Heart right ventricle (tissue), 16 donors: ENCODE measurements around the gene SYDE2. TPM values are rescaled to one million over a fixed set of nuclear protein-coding genes. Genes with fewer than 3 reads are reported as not detected.
A peak's percentile ranks its signal among the peaks of the same experiment; 100 is the strongest.

Experiments
- ATAC-seq, 8 donors: fragments of 200-7000 bp; cut with Tn5 transposase; one replicate each; pipeline ENCODE4 v1.9.1; 2020; ENCODE audit warnings: mild to moderate bottlenecking in 8 of 8, moderate library complexity in 8 of 8, moderate number of reproducible peaks in 1 of 8
- DNase-seq, 2 donors: peaks; one replicate each; pipeline ENCODE4 v3.0.0-alpha.2; 2020
- H3K27ac ChIP-seq, 10 donors: fragments of 200-600 bp; sonication (generic) in 2 of 10; one replicate each; pipeline versions ENCODE4 v1.5.0 to v1.8.0; 2020 to 2022; ENCODE audit warnings: mild to moderate bottlenecking in 3 of 10
- H3K27me3 ChIP-seq, 7 donors: fragments of 200-600 bp; one replicate each; pipeline ENCODE4 v1.8.0; 2021 to 2022; ENCODE audit warnings: mild to moderate bottlenecking in 2 of 7
- H3K36me3 ChIP-seq, 9 donors: fragments of 200-600 bp; sonication (generic) in 1 of 9; one replicate each; pipeline versions ENCODE4 v1.5.0 to v1.8.0; 2020 to 2022; ENCODE audit warnings: mild to moderate bottlenecking in 2 of 9
- H3K4me1 ChIP-seq, 9 donors: fragments of 200-600 bp; sonication (generic) in 1 of 9; one replicate each; pipeline versions ENCODE4 v1.5.0 to v1.8.0; 2020 to 2022; ENCODE audit warnings: mild to moderate bottlenecking in 4 of 9
- H3K4me3 ChIP-seq, 10 donors: fragments of 200-600 bp; sonication (generic) in 2 of 10; one replicate each; pipeline versions ENCODE4 v1.5.0 to v1.8.0; 2020 to 2022; ENCODE audit warnings: mild to moderate bottlenecking in 7 of 10, moderate library complexity in 2 of 10
- H3K9me3 ChIP-seq, 11 donors: fragments of 200-600 bp in 10 of 11; sonication (generic) in 2 of 11; one replicate each; pipeline versions ENCODE4 v1.5.0 to v1.8.0; 2013 to 2022; ENCODE audit warnings: mild to moderate bottlenecking in 2 of 11, control low read depth in 1 of 11, moderate library complexity in 1 of 11
- WGBS, 2 donors: extraction: QIAGEN DNeasy Blood & Tissue Kit; methylation state at CpG; one replicate each; pipeline ENCODE4 v1.1.7; 2013; ENCODE audit warnings: inconsistent platforms in 1 of 2; 5-methylcytosine and 5-hydroxymethylcytosine counted together
- intact Hi-C, 10 donors: fragments of 100-400 bp; cut with DNase I; formaldehyde crosslinking; loops; one replicate each; pipeline versions ENCODE4 v1.11.1 to v1.14.2; 2022
- polyA plus RNA-seq, 2 donors: library from polyadenylated mRNA; stranded (reverse); fragments of 200-250 nt; gene quantifications; one replicate each; pipeline ENCODE4 v1.2.3, GENCODE V29; 2013
- total RNA-seq, 10 donors: library from RNA; stranded (reverse); fragmentation: NEBNext Ultra II Directional in 3 of 10; extraction: Animal tissue kit (Norgen Biotek cat#: 25700) in 3 of 10; gene quantifications; one replicate each; pipeline versions ENCODE4 v1.2.1 to v1.2.4, GENCODE V29; 2021 to 2023
- TF ChIP-seq, protein P1 (sequence below), 9 donors: fragments of 200-600 bp; sonication (generic) in 2 of 9; IDR thresholded peaks; one replicate each; pipeline versions ENCODE4 v1.5.0 to v1.8.0; 2021 to 2022; ENCODE audit warnings: antibody characterized with exemption in 9 of 9, mild to moderate bottlenecking in 5 of 9, moderate library complexity in 1 of 9
- donor health status: Arrhythmogenic right ventricular cardiomyopathy.
- donor health status: ischemic (EF 13 %, LVEDD 7.1; RV severe dilation, severe dysfunction).
- donor health status: healthy with polysubstance abuse.
- donor health status: DM: no; HTN: yes; CAD: no.
- donor health status: DM: no; HTN: no; CAD: no.
- donor health status: ischemic (EF 25% LVEDD 6.9; RV normal size, moderate dysfunction).
- donor health status: ischemic (EF 25% LVEDD 5.7; RV mildly dilated, moderate dysfunction).
- donor health status: healthy.
- donor health status: DM: yes; HTN: yes; CAD: no.
- donor health status: Ischemic cardiomyopathy.
- donor health status: ischemic (EF 35%, LVEDD 5.7; RV mildly dilated, moderate dysfunction).
- donor health status: nonischemic (EF 11% LVEDD 7.7; RV severe dilation, severe dysfunction).
- donor health status: DM: yes; HTN: yes; CAD: no.
- donor health status: PGD.
- donor health status: ischemic (EF 29% LVEDD 5.4; RV normal size, mild dysfunction).
- donor health status: nonischemic (EF 23%, LVEDD 6.1; RV moderate dilation, normal function).

SYDE2 gene
- total and polyA plus RNA-seq, 12 donors = 1.1 to 24.7 (median 20.9) TPM

DNA sequence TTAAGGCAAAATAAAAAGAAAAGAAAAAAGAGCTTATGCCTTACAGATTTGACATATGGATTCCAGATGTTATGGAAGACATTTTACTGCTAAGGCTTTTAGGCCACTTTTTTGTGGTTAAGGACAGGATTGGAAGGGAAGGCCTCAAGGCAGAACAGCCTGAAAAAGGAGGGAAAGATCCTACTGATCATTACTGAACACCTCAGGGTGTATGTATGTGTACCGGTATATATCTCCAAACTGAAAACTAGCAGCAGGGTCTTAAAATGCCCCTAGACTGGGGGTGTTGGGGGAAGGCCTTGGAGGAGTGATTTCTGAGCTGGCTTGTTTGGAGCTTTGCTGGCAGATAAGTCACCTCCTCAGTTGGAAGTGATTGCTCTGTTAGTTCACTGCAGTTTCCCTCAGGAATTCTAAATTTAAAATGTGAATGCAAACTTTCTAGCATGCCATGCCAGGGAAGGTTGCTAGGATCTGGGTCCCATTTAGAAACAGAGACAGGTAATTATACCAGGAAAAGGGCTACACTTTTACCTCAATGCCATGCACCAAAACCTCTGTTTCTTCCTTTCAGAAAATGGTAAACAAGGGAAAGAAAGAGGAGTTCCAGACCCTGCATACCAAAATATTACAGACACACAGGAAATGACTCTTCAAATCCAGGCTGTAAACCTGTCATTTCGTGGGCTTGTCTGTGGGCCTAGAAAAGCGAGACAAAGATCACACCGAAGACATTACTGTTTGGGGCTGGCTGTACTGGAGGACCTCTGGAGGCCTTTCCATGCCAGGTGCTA lies 43.6 kb upstream of the SYDE2 start:
- TF ChIP-seq, protein P1, sequence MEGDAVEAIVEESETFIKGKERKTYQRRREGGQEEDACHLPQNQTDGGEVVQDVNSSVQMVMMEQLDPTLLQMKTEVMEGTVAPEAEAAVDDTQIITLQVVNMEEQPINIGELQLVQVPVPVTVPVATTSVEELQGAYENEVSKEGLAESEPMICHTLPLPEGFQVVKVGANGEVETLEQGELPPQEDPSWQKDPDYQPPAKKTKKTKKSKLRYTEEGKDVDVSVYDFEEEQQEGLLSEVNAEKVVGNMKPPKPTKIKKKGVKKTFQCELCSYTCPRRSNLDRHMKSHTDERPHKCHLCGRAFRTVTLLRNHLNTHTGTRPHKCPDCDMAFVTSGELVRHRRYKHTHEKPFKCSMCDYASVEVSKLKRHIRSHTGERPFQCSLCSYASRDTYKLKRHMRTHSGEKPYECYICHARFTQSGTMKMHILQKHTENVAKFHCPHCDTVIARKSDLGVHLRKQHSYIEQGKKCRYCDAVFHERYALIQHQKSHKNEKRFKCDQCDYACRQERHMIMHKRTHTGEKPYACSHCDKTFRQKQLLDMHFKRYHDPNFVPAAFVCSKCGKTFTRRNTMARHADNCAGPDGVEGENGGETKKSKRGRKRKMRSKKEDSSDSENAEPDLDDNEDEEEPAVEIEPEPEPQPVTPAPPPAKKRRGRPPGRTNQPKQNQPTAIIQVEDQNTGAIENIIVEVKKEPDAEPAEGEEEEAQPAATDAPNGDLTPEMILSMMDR (IDR thresholded peaks at IDR 0.05) = no peak
- peak in 1 of 8 donors; percentile 18 for ATAC-seq
- Histone ChIP-seq H3K27me3 (no peaks in the 10 kb centered on the region), H3K4me3 (no peak overlapping the region), H3K27ac (no peak overlapping the region), H3K36me3 (no peaks in the 10 kb centered on the region), H3K9me3 (no peaks in the 10 kb centered on the region), H3K4me1 (peaks cover 0 to 20% (median 9%) of the 10 kb centered on the region in 9 donors)
- 57 to 74% methylated on average over 4 of the region's 4 CpGs for WGBS, 2 donors
- no peak for DNase-seq
- intact Hi-C loops = loop anchor here in 2 of 10 donors (5.0 to 10.0 kb wide), 2 partner anchors 137 to 140 kb away; no protein-coding TSS in a partner anchor

DNA sequence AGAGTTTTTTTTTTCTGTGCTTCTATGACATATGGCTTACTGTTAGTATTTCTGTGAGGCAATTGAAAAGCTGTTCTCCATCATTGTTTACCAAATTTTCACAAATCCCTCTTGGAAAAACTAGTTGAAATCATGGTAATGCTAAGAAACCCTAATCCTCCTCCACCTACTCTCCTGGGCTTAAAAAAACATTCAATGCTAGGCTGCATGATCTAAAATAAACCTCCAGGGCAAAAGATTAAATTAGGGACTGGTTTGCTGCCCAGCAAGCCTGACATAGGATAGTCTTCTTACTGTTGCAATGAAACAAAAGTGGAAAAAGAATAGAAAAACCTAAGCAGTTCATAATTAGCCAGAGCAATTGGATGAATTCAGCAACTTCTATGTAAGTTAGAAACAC lies 42.6 kb upstream of the SYDE2 start:
- Histone ChIP-seq H3K36me3 (no peaks in the 10 kb centered on the region), H3K4me1 (peaks cover 0 to 20% (median 9%) of the 10 kb centered on the region in 9 donors), H3K27ac (no peak overlapping the region), H3K27me3 (no peaks in the 10 kb centered on the region), H3K9me3 (no peaks in the 10 kb centered on the region), H3K4me3 (no peak overlapping the region)
- intact Hi-C loops = loop anchor here in 2 of 10 donors (5.0 to 10.0 kb wide), 2 partner anchors 136 to 139 kb away; no protein-coding TSS in a partner anchor
- peak in 1 of 8 donors; percentile 34 for ATAC-seq
- no peak for DNase-seq
- TF ChIP-seq, protein P1 (IDR thresholded peaks at IDR 0.05) = no peak

DNA sequence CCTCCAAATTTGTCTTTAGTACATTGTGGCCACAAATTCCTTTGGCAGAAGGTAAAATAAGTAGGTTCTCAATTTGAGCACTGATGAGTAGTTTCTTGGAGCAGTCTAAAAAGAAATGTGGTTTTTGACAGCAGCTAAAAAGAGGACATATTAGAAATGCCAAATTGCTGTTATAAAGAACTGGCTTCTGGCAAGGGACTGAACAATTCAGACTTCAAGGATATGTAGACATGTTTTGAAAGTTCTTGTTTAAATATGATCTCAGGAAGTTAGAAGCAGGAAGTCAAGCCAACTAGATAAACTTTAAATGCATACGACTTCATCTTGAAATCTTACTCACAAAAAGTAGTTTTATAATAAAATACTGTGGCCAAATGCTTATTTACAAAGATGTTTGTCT lies 39.8 kb upstream of the SYDE2 start:
- ATAC-seq = no peak
- intact Hi-C loops = loop anchor here in 2 of 10 donors (5.0 to 10.0 kb wide), 2 partner anchors 133 to 136 kb away; no protein-coding TSS in a partner anchor
- Histone ChIP-seq H3K27me3 (no peaks in the 10 kb centered on the region), H3K36me3 (no peaks in the 10 kb centered on the region), H3K4me3 (no peak overlapping the region), H3K9me3 (no peaks in the 10 kb centered on the region), H3K4me1 (peaks cover 0 to 20% (median 9%) of the 10 kb centered on the region in 9 donors), H3K27ac (no peak overlapping the region)
- no peak for DNase-seq
- 20 to 40% methylated on average over 1 of the region's 1 CpG for WGBS, 2 donors
- TF ChIP-seq, protein P1 (IDR thresholded peaks at IDR 0.05) = no peak

DNA sequence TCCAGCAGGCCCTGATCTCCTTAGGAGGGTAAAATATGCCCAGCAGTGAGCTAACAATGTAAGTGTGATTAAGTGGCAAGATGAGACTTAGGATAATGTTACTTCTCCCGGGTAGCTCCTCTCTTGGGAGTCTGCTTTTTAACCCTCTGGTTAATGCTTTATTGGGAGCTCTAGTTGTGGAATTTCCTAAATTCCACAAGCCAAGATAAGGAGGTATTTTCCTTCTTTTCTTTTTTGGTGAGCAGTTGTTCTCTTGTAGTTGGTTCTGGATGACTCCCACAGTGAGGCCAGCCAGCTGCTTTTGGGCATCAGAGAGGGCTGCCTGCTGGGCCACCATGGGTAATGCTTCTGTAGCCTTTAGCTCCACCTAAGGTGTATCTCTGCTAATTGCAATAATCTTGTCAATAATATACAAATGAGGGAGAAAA lies 39.4 kb upstream of the SYDE2 start:
- Histone ChIP-seq H3K9me3 (no peaks in the 10 kb centered on the region), H3K27me3 (no peaks in the 10 kb centered on the region), H3K27ac (no peak overlapping the region), H3K36me3 (no peaks in the 10 kb centered on the region), H3K4me3 (no peak overlapping the region), H3K4me1 (peaks cover 0 to 20% (median 9%) of the 10 kb centered on the region in 9 donors)
- TF ChIP-seq, protein P1 (IDR thresholded peaks at IDR 0.05) = peak in 5 of 9 donors; percentile 18 to 45 (median 41)
- intact Hi-C loops = loop anchor here in 2 of 10 donors (5.0 to 10.0 kb wide), 2 partner anchors 133 to 135 kb away; no protein-coding TSS in a partner anchor
- 9 to 18% methylated on average over 1 of the region's 1 CpG for WGBS, 2 donors
- ATAC-seq (peak in 4 of 8 donors; percentile 42 to 73 (median 50)), DNase-seq (peak in 1 of 2 donors; percentile 17)
